HG02759 (cell line): ENCODE results near the gene LMO1.

Experiments
- ATAC-seq: cut with Tn5 transposase; IDR thresholded peaks from one replicate; pipeline ENCODE4 v1.9.1; 2021; ENCODE audit warnings: mild to moderate bottlenecking, moderate library complexity; ENCODE audit not compliant: unreplicated experiment

The LMO1 gene

DNA sequence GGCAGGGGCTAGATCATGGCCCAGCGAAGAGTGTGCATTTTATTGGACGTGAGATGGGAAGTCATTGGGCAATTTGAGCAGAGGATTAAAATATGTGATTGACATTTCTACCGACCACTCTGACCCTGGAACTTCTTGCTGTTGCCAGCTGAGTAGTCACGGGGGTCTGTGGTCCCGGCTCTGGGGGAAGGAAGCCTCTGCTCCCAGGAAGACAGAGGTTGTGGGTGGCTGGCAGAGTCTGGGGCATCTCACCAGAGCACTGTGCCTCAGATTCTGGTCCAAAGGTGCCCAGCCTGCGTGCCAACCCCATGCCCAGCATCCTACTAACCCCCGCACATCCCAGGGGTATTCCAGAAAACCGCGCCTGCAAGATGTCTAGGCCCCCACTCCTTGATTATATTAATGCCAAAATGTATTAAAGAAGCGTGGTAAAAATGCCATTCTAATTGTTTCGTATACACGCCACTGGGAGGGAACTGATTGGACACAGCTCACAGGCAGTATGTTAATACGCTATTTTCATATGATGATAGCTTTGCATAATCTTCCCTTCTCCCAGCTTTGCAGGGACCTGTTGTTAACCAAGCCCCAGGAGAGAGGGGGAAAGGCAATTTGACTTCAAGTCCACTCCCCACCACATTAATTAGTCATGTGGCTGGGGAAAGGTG, 25.3 kb upstream of the LMO1 start:
- ATAC-seq, result no peak

GRCh38 chr11:8288166-8288772, 24.6 kb upstream of the LMO1 start:
- no peak for ATAC-seq

GRCh38 chr11:8287703-8288102, 24.0 kb upstream of the LMO1 start:
- no peak for ATAC-seq

- ATAC-seq, result no peak
These were observed 23.6 kb upstream of the LMO1 start for GRCh38 chr11:8287297-8287696.

GRCh38 chr11:8286886-8287285, 23.2 kb upstream of the LMO1 start:
- ATAC-seq, result no peak

DNA sequence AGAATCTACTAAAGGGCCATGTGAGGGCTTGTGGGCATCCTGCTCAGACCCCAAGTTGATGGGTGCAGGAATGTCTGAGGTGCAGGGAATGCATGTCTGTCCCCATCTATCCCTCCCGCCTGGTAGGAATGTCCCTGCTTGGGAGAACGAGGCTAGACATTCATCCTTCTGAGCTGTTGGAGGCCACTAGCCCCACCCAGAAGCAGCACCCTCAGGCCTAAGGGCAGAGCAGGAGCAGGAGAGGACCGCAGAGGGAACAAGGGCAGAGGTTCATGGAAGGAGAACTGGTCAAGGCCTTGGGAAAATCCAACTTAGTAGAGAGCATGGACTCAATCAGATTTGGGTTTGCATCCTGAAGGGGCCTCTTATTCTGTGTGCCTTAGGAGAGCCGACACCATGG, 22.1 kb upstream of the LMO1 start:
- ATAC-seq, result no peak

- no peak for ATAC-seq
These were observed 21.6 kb upstream of the LMO1 start for GRCh38 chr11:8285228-8285627.

- ATAC-seq, result no peak
These were observed 20.0 kb upstream of the LMO1 start for GRCh38 chr11:8283465-8284230.

DNA sequence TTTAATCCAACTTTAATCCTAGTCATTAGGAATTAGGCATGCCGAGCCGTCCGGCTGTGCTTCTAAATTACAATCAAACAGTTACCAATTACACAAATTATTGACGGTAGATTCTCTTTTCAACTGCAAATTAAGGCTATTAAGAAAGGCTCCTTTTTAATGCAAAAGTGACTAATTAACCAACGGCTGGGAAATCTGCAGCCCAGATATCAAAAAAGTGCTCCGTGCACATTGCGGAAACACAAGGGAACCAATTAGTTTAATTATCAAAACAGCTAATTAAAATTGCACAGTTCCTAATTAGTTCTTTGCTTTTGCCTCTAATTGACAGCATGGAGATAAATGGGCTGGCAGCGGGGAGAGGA, 19.4 kb upstream of the LMO1 start:
- no peak for ATAC-seq

- no peak for ATAC-seq
These were observed 19.0 kb upstream of the LMO1 start for GRCh38 chr11:8282631-8283030.

GRCh38 chr11:8281266-8281665, 17.6 kb upstream of the LMO1 start:
- ATAC-seq, result no peak

- ATAC-seq, result no peak
These were observed 14.0 kb upstream of the LMO1 start for GRCh38 chr11:8277691-8278090.

DNA sequence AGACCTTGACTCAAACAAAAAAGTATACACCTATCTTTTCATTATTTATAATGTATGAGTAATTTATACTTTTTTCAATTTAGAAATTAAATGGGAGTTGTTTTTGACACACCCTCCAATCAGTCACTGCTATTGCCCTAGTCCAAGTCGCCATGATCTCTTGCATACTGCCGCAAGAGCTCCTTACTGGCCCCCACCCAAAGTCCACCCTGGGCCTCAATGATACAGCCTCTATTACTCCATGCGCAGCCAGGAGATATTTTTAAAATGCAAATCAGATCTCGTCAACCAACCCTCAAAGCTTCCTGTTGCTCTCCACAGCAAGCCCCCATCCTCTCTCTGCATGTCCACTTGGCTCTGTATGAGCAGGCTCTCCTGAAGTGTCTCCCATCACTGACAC, 12.8 kb upstream of the LMO1 start:
- ATAC-seq, result no peak

DNA sequence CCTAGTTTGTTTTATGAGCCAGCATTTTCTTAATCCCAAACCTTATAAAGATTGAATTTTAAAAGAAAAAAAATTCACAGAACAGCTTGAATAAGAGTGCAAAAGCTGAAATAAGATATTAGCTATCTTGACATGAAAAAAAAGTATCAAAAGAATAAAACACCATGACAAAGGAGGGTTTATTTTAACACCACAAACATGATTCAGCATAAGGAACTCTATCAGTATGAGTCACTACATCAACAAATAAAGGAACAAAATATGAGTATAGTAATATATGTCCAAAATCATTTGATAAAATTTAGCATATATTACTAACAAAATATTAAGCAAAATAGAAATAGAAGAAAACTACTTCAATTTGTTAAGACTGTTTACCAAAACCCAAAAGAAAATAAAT, 9.6 kb upstream of the LMO1 start:
- no peak for ATAC-seq

GRCh38 chr11:8271106-8271886, 7.6 kb upstream of the LMO1 start:
- no peak for ATAC-seq

DNA sequence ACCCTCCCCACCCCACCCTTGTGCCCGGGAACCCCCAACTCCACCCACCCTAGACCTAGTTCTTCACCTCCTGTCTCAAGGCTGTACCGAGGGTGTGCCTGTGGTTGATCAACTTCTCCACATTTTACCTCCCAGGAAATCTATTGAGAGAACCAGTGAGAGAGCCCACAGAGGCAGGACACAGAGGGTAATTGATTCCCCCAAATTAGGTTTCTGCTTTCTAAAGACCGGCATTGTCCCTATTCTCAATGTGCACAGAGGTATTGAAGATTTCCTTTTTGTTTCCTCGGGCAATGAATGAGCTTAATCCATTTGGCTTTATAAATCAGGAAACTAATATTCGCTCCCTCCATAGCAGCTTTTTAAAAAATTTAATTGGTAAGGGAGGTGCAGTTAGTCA, 6.0 kb upstream of the LMO1 start:
- ATAC-seq, result no peak

GRCh38 chr11:8268530-8269400, 5.1 kb upstream of the LMO1 start:
- ATAC-seq, result no peak

- ATAC-seq, result no peak
These were observed 4.3 kb upstream of the LMO1 start for GRCh38 chr11:8267831-8268529.

DNA sequence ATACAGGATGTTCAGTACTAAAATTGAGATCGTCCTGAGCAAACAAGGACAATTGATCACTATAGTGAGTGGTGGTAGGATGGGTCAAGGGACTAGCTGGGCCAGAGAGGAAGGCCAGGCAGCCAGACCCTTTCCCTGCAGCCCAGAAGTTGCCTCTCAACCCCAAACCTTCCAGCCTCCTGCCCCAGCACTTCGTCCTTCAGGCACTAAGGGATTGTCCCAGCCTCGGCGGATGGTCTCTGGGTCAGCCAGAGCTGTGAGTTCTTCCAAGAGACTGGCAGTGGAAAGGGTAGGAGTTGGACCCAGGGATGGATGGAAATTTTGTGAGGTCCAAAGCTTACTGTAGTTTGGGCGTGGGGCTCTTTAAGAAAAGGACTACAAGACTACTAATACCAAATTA, 3.6 kb upstream of the LMO1 start:
- no peak for ATAC-seq
